GM19025 (cell line): ENCODE measurements around the gene ZNF764.
"Not testable (repeated sequence)": the region's sequence is repeated elsewhere in the genome, so short reads cannot be mapped to it uniquely, and the experiment has no call there.

Source experiments
- ATAC-seq: cut with Tn5 transposase; IDR thresholded peaks from one replicate; pipeline ENCODE4 v1.9.1; 2021; ENCODE audit warnings: mild to moderate bottlenecking, low read depth, moderate library complexity; ENCODE audit not compliant: unreplicated experiment

The ZNF764 gene

DNA sequence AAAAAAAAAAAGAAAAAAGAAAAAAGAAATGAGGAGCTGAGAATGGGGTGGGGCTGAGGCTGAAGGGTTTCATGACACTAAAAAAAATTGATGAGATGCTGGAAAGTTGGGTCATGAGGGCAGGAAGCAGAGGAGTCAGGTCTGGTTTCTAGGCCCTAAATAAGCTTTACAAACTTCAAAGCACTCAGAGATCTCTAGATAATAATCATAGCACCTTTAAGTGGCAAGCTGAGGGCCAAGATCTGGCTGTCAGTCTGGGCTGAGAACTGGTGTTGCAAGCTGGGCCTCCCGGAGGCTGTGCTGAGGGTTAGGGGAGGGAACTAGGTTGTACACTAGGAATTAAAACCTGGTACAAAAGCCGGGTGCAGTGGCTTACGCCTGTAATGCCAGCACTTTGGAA is 6.4 kb downstream of the ZNF764 start:
- no peak for ATAC-seq

DNA sequence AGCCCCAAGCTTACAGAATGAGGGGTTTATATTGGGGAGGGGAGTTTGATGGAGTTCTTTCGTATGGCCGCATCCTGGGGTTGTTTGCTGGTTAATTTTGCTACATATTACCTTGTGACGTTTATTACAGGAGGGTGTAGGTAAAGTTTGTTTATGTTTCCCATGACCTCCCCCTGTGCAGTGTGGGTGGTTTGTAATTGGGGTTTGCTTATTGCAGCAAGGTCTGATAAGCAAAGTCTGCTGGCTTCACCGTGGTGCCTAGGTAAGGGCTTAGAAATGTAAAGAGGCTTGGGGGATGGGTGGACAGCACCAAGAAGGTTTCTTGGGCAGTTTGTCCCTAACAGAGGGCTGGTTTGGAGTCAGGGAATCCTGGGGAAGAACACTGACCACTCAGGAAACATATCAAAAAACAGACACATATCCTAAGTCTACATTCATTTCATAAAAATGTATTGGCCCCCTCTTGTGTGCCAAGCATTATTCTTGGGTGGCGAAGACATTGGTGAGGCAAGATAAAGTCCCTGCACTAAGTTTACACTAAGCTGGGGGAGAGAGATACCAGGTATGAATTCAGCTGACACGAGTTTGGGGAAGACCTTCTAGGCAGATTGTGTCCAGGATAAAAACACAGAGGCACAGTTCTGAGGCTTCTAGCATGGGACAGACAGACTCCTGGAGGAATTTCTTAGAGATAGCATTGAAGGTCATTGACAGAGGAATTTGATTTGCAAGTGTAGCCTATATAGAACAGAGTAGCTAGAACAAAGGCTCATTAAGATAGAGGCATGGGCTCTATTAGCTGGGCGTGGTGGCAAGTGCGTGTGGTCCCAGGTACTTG is 9.5 kb downstream of the ZNF764 start:
- no peak for ATAC-seq

DNA sequence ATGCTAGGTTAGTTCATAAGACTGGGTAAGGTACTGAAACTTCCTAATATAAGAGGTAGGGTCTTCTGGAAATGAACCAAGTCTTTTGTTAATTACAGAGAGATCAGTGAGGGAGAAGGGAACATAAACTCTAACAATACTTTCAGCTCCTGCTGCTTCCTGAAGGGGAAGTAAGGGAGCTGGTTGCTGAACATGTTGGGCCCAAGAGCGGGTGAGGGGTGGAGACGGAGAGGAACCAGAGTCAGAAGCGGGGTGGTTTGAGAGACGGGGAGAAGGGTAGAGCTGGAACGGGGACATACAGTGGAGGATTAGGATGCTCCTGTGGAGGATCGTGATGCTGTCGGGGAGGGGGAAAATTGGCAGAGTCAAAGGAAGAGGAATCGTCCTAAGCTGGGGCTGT is 12.1 kb downstream of the ZNF764 start:
- ATAC-seq, result no peak

DNA sequence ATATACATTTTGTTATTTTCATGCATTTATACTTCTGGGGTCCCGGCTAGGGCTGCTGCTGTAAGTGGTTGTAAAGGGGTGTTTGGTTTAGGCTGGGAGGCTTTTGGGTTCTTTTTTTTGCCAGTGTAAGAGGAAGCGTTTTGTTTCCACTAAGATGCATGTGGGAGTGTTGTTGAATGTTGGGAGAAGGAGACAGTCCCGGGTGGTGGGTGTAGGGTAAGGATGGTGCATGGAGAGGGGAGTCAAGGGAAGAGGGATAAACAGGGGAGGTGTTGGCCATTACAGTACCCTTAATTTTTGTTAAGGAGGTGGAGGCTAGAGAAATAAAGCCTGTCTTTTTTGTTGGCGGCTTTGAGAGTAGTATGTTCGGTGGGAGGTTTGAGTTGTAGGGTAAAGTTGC is 15.1 kb downstream of the ZNF764 start:
- no peak for ATAC-seq

DNA sequence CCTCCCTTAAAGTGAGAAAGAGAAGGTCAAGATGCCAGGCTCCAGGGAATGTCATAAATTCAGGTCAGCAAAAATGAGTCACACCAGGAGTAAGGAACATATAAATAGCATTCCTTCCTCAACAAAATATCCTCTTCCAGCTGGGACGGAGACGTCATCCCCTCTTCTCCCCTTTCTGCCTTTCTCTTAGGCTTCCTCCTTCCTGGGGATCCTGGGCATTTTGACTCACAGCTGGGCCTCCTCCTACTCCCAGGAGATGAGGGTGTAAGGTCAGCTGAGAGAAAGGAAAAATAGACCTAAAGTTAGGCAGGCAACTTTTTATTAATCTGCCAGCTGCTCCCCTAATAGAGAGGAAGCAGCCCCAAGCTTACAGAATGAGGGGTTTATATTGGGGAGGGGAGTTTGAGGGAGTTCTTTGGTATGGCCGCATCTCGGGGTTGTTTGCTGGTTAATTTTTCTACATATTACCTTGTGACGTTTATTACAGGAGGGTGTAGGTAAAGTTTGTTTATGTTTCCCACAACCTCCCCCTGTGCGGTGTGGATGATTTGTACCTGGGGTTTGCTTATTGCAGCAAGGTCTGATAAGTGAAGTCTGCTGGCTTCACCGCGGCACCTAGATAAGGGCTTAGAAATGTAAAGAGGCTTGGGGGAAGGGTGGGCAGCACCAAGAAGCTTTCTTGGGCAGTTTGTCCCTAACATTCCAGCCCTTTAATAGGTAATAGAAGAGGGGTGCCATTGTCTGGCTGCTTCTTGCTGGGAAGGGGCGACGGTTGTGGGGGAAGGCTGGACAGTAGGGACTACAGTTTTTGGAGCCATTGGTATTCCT is 16.5 kb downstream of the ZNF764 start:
- no peak for ATAC-seq

DNA sequence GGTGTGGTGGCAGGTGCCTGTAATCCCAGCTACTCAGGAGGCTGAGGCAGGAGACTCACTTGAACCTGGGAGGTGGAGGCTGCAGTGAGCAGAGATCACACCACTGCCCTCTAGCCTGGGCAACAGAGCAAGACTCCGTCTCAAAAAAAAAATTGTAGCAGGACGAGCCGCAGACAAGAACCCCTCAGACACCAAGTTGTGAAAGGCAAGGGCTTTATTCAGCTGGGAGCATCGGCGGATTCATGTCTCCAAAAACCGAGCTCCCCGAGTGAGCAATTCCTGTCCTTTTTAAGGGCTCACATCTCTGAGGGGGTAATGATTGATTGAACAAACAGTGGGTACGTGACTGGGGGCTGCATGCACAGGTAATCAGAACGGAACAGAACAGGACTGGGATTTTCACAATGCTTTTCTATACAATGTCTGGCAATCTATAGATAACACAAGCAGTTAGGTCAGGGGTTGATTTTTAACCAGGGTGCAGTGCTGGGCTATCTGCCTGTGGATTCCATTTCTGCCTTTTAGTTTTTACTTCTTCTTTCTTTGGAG is 17.2 kb downstream of the ZNF764 start:
- ATAC-seq, result not testable (repeated sequence)

DNA sequence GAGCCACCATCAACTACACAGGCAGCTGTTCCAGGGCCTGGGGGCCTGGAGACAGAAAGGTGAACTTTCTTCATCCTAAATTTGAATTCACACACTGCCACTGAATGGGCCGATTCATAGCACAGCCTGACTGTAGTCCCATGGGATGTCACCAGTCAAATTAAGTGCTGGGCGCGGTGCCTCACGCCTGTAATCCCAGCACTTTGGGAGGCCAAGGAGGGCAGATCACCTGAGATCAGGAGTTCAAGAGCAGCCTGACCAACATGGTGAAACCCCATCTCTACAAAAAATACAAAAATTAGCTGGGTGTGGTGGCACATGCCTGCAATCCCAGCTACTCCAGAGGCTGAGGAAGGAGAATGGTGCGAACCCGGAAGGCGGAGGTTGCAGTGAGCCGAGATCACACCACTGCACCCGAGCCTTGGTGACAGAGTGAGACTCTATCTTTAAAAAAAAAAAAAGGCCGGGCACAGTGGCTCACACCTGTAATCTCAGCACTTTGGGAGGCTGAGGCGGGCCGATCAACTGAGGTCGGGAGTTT is 18.1 kb downstream of the ZNF764 start:
- ATAC-seq, result not testable (repeated sequence)

DNA sequence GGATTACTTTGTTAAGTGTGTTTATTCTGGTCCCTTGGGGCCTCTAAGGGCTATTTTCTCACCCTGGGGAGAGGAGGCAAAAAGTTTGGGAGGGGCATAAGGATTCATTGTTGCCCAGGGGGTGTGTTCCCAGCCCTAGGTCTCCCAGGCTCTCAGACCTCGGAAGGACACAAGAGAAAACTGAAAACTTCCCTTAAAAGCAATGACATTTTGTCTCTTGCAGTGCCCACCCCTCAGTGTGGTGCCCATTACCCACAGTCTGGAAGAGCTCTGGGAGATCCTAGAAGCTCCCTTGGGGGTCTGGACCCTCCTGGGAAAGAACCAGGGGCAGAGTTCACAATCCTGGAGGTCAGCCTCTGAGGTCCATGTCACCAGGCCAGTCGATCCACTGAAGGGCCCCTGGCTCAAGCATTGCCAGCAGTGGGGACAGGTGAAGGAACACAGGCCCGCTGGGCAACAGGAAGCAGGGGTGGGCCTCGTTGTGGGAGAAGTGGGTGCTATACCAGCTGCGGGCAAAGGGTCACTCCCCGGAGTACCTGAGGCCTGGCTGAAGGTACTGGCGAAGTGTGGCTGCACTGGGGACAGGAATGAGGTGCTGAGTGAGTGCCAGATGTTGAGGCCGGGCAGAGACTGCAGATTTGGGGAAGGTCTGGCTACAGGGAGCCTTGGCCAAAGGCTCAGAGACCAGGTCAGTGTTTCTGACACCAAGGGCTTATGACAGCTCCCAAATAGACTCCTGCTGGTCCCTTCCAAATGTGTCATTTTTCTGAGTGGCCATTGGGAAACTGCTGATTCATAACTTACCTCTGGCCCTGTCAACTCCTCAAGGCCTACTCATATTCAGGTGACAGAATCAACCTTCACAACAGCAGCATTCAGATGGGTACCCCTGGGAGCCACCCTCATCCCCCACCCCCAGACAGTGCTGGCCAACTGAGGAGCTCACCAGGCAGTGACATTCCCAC is 18.9 kb downstream of the ZNF764 start:
- no peak for ATAC-seq

DNA sequence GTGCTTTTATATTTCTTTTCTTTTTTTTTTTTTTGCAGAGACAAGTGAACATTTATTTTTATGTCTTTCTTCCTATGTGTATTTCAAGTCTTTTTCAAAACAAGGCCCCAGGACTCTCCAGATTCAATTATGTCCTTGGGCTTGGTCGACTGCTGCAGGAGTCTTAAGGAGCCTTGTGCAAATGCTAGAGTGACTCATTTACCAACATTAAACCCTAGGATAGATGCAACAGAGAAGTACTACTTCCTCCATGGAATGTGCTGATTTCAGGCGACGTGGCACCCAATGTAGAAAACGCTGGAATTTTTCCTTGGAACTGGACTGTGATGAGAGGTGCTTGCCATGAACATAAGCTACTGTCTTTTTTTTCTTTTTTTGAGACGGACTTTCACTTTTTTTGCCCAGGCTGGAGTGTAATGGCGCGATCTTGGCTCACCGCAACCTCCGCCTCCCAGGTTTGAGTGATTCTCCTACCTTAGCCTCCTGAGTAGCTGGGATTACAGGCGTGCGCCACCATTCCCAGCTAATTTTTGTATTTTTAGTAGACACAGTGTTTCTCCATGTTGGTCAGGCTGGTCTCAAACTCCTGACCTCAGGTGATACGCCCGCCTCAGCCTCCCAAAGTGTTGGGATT is 21.7 kb downstream of the ZNF764 start:
- ATAC-seq, result not testable (repeated sequence)

DNA sequence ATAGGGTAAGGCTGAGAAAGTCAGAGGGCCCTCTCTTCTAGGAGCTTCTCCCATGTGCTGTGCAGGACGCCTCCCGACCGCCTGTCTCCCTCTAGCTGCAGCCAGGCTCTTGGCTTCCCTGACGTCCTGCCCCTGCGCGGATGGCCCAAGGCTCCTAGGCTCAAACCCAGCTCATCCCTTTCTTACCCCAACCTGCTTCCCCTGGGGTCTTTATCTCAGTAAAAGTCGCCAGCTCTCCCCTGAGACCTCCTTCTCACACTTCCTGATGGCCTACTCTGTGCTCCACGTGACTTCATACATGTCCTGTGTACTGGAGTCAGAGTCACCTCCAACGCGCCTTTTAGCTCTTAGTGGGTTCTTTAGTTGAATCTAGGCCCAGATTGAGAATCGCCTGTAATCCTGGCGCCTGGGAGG is 22.4 kb downstream of the ZNF764 start:
- no peak for ATAC-seq

DNA sequence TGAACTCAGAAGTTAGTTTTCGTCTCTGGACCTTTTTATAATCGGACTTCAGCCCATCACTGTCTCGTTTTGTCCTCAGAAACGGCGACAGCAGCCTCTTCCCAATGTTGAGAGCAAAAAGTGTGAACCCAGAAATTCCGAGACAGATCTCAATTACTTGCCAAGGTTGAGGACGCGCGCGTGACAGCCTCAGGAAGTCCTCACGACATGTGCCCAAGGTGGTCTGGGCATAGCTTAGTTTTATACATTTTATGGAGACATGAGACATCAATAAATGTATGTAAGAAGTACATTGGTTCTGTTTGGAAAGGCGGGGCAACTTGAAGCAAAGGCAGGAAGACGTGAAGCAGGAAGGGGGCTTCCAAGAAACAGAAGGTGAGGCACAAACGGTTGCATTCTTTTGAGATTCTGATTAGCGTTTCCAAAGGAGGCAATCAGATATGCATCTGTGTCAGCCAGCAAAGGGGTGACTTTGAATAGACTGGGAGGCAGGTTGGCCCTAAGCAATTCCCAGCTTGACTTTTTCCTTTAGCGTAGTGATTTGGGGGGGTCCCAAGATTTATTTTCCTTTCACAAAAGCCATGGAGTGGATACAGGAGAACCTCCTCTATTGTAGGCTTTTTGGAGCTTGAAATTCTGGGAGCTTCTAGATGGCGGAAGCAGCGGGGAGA is 22.9 kb downstream of the ZNF764 start:
- no peak for ATAC-seq

DNA sequence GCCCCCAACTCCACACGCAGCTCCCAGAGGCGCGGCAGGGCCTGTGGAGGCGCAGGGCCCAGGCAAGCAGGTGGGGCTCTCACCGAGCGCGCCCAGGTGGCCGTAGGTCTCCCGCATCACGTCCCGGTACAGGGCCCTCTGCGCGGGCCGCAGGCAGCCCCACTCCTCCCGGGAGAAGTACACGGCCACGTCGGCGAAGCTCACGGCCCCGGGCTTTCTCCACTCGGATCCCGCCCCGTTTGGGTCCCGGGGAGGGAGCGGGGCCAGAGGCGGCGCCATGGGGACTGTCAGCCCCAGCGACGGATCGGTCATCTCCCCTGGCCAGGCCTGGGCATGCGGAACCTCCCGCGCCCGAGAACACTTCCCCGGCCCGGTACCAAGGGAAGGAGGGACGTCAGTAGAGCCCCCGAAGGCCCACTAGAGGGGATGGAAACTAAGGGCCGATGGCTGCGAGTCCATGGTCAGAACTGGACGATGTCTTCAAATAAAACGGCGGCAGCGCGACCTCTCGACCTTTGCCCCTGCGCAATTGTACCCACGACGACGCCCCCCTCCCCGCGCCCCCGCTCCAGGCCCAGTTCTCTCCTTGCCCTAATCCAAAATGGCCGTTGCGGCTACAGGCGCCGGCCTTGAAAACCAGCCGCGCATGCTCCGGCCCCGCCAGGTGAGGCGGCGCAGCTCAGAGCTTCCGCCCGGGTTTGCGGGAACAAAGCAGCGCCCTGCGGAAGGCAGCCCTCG is 23.6 kb downstream of the ZNF764 start, which contains the start of gene ZNF747:
ZNF747 (minus strand) TSS at position 491 of the 738 bp plus-strand sequence; CDS start at position 312, 179 bp downstream.
- ATAC-seq, result peak; percentile 54

DNA sequence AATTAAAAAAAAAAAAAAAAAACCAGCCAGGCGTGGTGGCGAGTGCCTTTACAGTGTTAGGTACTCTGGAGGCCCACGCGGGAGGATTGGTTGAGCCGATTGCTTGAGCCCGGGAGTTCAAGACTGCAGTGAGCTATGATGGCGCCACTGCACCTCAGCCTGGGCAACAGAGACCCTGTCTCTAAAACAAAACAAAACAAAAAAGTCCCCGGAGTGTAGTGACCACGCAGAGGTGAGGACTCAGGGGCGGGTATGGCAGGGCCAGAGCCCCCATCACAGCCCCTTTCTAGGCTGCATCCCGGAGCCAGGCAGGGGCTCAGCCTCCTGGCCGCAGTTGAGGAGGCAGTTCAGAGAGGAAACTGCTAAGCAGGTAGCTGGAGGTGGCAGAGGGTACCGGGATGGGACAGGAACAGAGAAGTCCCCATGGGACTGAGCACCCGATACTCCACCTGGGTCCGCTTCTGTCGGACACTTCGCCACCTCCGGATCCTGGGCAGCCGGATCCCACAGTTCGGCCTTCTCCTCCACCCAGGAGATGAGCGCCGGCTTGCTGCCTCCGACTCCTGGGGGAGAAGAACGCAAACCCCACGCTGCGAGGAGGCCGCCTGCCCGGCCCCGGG is 24.3 kb downstream of the ZNF764 start:
- ATAC-seq, result peak; percentile 16

DNA sequence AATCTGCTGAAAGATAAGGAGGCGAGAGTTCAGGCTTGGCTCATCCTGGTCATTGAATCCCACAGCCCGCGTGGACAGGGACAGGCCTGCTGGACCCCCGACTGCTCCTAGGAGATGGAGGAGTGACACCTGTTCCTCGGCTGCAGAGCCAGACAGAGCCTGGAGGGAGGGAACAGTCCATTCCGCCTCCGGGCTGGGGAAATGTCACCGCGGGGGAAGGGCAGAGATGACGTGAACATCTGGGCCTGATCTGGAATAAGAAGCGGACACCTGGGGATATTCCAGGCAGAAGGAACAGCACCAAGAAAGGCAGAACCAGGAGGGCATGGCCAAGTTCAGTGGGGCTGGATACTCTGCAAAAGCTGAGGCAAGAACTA is 25.0 kb downstream of the ZNF764 start:
- ATAC-seq, result no peak

DNA sequence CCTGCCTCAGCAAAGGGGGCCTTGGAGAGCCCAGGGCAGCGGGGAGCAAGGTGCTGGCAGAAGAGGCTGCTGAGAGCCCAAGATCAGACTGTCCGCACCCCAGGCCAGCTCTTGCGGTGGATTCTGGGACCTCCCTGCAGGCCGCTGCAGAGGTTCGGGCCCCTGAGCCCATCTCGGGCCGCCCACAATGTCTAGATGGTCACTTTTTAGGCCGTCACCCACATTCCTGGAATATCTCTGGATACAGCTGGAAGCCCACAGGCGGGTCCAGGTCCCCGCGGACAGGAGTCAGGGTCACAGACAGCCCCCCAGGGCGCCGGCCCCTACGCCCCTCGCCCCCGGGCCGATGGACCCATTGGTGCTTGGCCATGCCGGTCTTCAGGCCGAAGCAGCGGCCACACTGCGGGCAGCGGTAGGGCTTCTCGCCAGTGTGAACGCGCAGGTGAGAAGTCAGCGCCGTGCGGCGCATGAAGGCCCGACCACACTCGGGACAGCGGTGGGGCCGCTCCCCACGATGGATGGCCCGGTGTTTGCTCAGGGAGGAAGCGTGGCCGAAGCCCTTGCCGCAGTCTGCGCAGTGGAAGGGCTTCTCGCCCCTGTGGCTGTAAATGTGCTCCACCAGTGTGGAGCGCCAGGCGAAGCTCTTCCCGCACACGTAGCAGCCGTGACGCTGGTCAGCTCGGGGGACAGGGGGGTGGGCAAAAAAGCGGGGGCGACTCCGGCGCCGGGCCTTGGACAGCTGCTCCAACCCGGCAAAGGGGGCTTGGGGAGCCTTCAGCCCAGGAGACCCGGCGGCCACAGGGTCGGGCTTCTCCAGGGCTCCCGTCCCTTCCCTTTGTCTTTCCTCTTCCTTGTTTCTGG is 25.7 kb downstream of the ZNF764 start:
- ATAC-seq, result no peak

DNA sequence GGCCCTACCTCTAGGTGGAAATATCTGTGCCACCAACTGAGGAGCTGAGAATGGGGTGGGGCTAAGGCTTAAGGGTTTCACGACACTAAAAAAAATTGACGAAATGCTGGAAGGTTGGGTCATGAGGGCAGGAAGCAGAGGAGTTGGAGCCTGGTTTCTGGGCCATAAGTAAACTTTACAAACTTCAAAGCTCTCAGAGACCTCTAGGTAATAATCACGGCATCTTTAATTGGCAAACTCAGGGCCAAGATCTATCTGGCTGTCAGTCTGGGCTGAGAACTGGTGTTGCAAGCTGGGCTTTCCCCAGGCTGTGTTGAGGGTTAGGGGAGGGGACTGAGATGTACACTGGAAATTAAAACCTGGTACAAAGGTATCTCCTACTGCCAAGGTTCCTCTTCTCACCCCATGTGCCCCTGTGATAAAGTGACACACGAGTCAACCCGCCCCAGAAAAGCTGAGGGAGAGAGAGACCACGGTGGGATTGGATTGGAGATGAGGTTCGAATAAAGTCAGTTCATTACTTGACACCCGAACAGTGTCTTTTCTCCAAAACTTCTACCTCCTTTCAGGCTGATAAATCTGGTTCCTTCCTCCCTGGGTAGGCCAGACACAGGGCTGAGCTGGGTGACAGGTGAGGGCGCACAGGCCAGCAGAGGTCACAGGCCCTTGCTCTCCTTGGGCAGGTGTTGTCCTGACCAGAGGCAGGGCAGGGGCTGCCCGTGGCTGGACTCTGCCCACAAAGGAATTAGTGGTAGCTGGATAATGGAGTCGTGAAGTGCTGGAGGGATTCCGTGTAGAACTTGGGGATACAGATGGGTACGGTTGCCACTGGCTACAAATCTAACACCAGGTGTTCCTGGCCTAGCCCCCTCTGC is 27.8 kb downstream of the ZNF764 start:
- ATAC-seq, result no peak
